ENCODE data around the gene C22orf31.

Gene C22orf31

GRCh38 chr22:29081517-29082236 is 20.0 kb upstream of the C22orf31 start:
- no peak for DNase-seq (ENCODE audit: extremely low read depth in 1 of 2, low read depth in 1 of 2)

- DNase-seq (ENCODE audit: extremely low read depth in 1 of 2, low read depth in 1 of 2) = no peak
These were observed 18.7 kb upstream of the C22orf31 start for GRCh38 chr22:29080106-29080975.

DNA sequence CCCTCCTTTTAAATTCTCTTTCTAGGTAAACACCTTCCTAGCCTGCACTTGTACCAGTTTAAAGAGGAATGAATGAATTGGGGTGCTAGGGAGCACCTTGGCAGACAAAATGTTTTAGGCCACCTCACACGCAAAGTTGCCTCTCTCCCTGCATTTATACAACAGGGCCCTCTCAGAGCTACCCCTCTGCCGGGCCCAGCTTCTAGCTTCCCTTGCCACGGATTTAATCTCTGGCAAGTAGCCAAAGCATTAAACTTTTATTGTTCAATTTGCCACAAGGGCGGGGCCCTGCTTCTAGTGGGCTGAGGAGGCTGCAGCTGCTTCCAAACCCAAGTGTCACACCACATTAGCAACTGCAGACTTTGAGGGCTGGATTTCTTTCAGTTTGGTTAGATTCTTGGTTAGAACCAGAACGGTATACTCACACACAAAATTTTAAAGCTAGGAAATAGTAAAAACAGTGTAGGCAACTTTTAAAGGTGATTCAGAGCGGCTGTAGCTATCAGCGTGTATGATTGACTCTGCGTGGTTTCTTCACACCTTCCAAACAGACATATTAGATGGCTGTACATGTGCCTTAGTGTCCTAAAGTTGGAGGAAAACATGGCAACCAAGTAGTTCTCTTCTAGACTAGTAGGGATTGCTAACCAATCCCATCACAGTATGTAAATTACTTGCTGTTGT is 17.7 kb upstream of the C22orf31 start:
- DNase-seq (ENCODE audit: extremely low read depth in 1 of 2, low read depth in 1 of 2) = no peak

GRCh38 chr22:29078869-29079207 is 17.2 kb upstream of the C22orf31 start:
- no peak for DNase-seq (ENCODE audit: extremely low read depth in 1 of 2, low read depth in 1 of 2)

DNA sequence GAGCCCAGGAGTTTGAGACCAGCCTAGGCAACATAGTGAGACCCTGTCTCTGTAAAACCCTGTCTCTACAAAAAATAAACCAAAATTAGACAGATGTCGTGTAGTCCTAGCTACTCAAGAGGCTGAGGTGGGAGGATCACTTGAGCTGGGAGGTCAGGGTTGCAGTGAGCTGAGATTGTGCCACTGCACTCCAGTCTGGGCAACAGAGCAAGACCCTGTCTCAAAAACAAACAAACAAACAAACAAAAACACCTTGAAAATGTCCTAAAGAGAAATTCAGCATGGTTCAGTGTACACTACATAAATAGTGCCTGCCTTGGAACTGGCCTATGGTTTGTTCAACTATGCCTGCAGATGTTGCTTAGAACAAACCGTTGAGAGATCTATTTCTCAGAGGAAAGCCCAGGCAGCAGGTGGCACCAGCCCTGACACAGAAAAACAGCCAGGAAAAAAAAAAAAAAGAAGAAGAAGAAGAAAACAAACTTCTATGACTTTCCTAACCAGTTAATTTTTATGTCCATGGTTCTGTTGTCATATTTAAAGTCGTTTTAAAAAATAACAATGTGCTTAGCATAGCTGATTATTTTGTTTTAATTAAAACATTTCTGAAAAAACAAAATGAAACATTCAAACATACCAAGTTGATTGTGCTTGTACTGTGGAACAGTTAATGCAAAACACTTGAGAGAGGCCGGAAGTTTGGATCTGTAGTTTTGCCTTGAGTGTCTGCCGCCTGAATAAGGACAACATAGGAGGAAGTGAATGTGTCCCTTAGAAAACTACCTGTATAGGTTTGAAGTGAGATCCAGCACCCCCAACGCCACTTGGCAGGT is 16.6 kb upstream of the C22orf31 start:
- DNase-seq (ENCODE audit: extremely low read depth in 1 of 2, low read depth in 1 of 2) = no peak

DNA sequence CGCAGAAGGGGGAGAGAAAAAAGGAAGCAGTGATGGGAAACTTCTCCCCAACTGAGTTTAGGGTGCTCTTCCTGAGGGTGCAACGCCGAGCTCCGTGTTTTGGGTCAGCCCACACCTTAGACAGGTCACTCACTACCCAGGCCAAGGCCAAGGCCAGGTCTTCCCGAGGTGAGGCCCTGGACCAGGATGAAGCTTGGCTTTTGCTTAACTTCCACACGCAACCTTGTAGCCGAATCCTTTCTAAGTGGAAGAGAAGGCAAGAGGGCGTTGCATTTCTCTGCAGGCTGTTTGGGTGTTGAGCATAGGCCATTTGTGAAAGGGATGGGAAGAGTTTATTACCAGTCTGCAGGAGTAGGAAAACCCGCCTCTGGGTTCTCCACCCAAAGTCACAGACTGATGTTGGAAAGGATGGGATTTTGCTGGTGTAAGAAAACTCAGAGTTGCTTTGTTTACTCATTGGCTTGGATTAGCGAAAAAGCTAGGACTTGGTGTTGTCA is 12.7 kb upstream of the C22orf31 start:
- no peak for DNase-seq (ENCODE audit: extremely low read depth in 1 of 2, low read depth in 1 of 2)

GRCh38 chr22:29073618-29074275 is 12.1 kb upstream of the C22orf31 start:
- DNase-seq (ENCODE audit: extremely low read depth in 1 of 2, low read depth in 1 of 2) = no peak

- DNase-seq (ENCODE audit: extremely low read depth in 1 of 2, low read depth in 1 of 2) = no peak
These were observed 11.5 kb upstream of the C22orf31 start, which contains the start of gene KREMEN1 for GRCh38 chr22:29072979-29073617. Gene KREMEN1, plus strand, starts transcription at chr22:29073035. Its CDS starts 96 bp downstream, at chr22:29073131.

- peak; percentile 69 to 71 for DNase-seq (ENCODE audit: extremely low read depth in 1 of 2, low read depth in 1 of 2)
These were observed 10.8 kb upstream of the C22orf31 start for GRCh38 chr22:29072193-29072978.

DNA sequence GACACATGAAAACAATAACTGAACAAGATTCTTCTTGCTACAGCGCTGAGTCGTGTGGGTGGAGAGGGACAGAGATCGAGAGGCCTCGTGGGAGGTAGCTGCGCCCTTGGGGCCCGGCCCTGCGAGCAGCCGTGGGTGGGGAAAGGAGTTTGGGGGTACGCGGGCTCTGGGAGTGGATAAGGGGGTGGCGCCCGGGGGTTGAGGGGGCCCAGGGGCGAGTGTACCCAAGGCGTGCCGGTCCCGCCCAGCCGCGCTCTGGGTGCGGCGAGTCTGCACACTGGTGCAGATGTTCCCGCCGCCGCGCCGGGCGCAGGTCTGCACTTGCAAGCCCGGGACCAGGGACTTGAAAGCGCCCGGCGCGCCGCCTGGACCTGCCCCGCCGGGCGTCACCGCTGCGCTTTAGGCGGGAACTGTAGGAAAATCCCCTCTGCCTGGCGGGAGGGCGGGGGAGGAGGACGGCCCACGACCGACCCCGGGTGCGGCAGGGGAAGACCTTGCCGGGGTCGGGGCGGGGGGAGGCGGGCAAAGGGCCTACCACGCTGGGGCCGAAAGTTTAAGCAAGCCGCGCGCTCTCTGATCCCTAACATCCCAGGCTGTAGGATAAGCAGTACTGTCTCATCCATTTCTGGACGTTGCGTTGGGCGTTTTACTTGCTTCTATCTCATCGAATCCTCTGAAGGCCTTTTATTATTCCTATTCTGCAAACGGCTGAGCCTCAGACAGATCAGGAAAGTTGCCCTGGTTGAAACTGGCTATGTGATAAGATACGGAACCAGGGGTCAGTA is 9.8 kb upstream of the C22orf31 start:
- peak in 1 of 2 donors; percentile 13 for DNase-seq (ENCODE audit: extremely low read depth in 1 of 2, low read depth in 1 of 2)

GRCh38 chr22:29070490-29070889 is 8.9 kb upstream of the C22orf31 start:
- DNase-seq (ENCODE audit: extremely low read depth in 1 of 2, low read depth in 1 of 2) = no peak

- DNase-seq (ENCODE audit: extremely low read depth in 1 of 2, low read depth in 1 of 2) = no peak
These were observed 7.8 kb upstream of the C22orf31 start for GRCh38 chr22:29069463-29069862.

DNA sequence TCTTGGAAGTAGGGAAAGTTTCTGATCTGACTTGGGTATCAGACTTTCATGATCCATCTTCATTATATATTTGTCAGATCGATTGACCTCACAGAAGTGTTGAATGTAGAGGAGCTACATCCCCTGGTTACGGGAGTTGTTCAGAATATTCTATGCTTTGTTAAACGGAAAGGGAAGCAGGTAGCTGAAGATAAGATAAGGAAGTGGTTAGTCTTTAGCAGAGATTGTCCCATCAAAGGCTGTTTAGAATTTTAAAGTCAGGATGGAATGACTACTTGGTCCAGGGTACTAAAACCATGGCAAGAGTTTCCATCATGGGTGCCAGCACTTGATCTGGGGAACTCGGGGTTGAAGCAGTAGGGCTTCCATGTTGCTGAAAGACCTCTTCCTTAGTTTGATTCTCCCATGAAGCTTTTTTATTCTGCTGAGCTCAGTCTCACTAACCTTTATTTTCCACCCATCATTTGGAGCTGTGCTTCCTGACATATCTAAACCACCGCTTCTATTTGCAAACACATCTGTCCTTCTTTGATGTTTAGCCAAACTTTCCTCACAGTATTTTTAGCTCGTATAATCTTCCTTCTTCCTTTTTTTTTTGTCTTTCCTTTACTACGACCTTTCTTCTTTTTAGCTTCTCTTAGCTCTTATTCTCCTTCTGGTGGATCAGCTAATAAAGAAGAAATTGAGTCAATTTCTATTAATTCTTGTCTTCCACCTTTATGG is 4.0 kb upstream of the C22orf31 start:
- no peak for DNase-seq (ENCODE audit: extremely low read depth in 1 of 2, low read depth in 1 of 2)

GRCh38 chr22:29062286-29062821 is 723 bp upstream of the C22orf31 start:
- no peak for DNase-seq (ENCODE audit: extremely low read depth in 1 of 2, low read depth in 1 of 2)

- DNase-seq (ENCODE audit: extremely low read depth in 1 of 2, low read depth in 1 of 2) = no peak
These were observed 700 bp downstream of the C22orf31 start for GRCh38 chr22:29060931-29061330.

- DNase-seq (ENCODE audit: extremely low read depth in 1 of 2, low read depth in 1 of 2) = no peak
These were observed 1.3 kb downstream of the C22orf31 start for GRCh38 chr22:29060251-29060869.

DNA sequence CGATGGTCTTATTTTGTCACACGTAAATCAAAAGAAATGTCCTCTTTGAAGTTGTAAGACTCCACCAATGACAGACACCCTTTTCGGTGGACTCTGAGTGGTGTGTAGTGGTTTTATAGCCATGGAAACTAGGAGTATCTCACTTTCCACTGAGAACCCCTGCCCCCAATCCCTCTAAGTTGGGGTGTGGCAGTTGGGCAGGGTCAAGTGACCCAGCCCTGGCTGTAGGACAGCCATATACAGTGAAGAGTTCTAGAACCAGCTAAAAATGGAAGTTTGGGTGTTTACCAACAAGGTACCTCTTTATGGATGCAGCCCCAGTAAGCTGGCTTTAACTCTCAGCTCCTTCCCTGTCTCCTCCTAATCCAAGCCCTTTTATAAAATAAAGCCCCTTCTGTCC is 5.2 kb downstream of the C22orf31 start:
- DNase-seq (ENCODE audit: extremely low read depth in 1 of 2, low read depth in 1 of 2) = no peak
